ENCODE measurements around the gene WWOX. TPM values are rescaled to one million over a fixed set of nuclear protein-coding genes. Genes with fewer than 3 reads are reported as not detected.

Gene WWOX
- total RNA-seq, 1 experiment from 2014 or later = 15.6 TPM

GRCh38 chr16:78455861-78456260, 356.4 kb downstream of the WWOX start:
- H3K27me3 Mint-ChIP-seq (ENCODE audit: low read depth) = no peaks in the 10 kb centered on the region
- DNase-seq = no peak
- no peak overlapping the region for H3T11ph ChIP-seq (ENCODE audit: low read length)
- no peak overlapping the region for H3K56ac ChIP-seq (ENCODE audit: insufficient read length, low read depth, low read length)
- no peaks in the 10 kb centered on the region for H3K79me1 ChIP-seq (ENCODE audit: insufficient read depth, low read depth, low read length, poor library complexity, severe bottlenecking)
- H3K4me3 Mint-ChIP-seq = no peak overlapping the region
- no peaks in the 10 kb centered on the region for H3K9me3 Mint-ChIP-seq
- no peak overlapping the region for H4K5ac ChIP-seq (ENCODE audit: insufficient read length, low read depth, low read length)
- no peaks in the 10 kb centered on the region for H3K79me2 ChIP-seq (ENCODE audit: insufficient read depth, low read length)
- no peak overlapping the region for H3K14ac ChIP-seq (ENCODE audit: insufficient read depth, low read length)
- peak overlapping the region in 1 of 3 experiments; percentile 80; a peak in 3 of 7 replicates for H3K27ac Mint-ChIP-seq
- H3K36me3 Mint-ChIP-seq (ENCODE audit: insufficient read depth in 1 of 3, low read depth in 3 of 3) = no peaks in the 10 kb centered on the region
- H3K27me3 ChIP-seq (ENCODE audit: insufficient read depth, low read length) = no peaks in the 10 kb centered on the region
- H2AK5ac ChIP-seq (ENCODE audit: insufficient read length, low read length) = no peak overlapping the region
- no CpG with 5 or more reads among the region's 4 CpGs for WGBS (ENCODE audit: extremely low coverage, insufficient read length, low lambda C conversion rate)
- no peak overlapping the region for H3K4me2 ChIP-seq (ENCODE audit: insufficient read depth, insufficient read length, low read length)
- H3K4me1 ChIP-seq (ENCODE audit: insufficient read depth, low read length) = no peaks in the 10 kb centered on the region
- no peaks in the 10 kb centered on the region for H3K9me3 ChIP-seq (ENCODE audit: control insufficient read depth, low read depth, low read length)
- no peak overlapping the region for H4K8ac ChIP-seq (replicated peaks; ENCODE audit: insufficient read length, low read depth, low read length)
- H2AFZ ChIP-seq (ENCODE audit: low read length) = no peak overlapping the region
- H3K27ac ChIP-seq (ENCODE audit: insufficient read length, low read depth, low read length) = no peak overlapping the region
- H4K91ac ChIP-seq (ENCODE audit: insufficient read length, low read depth, low read length) = no peak overlapping the region
- H3K18ac ChIP-seq (ENCODE audit: insufficient read length, low read depth, low read length) = no peak overlapping the region
- H2BK12ac ChIP-seq (ENCODE audit: insufficient read length, low read depth, low read length) = no peak overlapping the region
- H2BK5ac ChIP-seq (ENCODE audit: insufficient read length, low read length) = no peak overlapping the region
- peaks cover 9 to 22% of the 10 kb centered on the region in 2 experiments for H3K4me1 Mint-ChIP-seq
- H3K23me2 ChIP-seq (ENCODE audit: insufficient read length, low read depth, low read length, poor library complexity, severe bottlenecking) = no peaks in the 10 kb centered on the region
- H4K20me1 ChIP-seq (ENCODE audit: control insufficient read depth, insufficient read depth, insufficient read length) = no peaks in the 10 kb centered on the region
- H3K4ac ChIP-seq (ENCODE audit: low read depth, low read length) = no peak overlapping the region
- no peak overlapping the region for H2BK20ac ChIP-seq (ENCODE audit: low read depth, low read length, poor library complexity, severe bottlenecking)
- TF ChIP-seq, protein P1, sequence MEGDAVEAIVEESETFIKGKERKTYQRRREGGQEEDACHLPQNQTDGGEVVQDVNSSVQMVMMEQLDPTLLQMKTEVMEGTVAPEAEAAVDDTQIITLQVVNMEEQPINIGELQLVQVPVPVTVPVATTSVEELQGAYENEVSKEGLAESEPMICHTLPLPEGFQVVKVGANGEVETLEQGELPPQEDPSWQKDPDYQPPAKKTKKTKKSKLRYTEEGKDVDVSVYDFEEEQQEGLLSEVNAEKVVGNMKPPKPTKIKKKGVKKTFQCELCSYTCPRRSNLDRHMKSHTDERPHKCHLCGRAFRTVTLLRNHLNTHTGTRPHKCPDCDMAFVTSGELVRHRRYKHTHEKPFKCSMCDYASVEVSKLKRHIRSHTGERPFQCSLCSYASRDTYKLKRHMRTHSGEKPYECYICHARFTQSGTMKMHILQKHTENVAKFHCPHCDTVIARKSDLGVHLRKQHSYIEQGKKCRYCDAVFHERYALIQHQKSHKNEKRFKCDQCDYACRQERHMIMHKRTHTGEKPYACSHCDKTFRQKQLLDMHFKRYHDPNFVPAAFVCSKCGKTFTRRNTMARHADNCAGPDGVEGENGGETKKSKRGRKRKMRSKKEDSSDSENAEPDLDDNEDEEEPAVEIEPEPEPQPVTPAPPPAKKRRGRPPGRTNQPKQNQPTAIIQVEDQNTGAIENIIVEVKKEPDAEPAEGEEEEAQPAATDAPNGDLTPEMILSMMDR (conservative IDR thresholded peaks at IDR 0.05) = no peak
- H2BK15ac ChIP-seq (ENCODE audit: low read depth, low read length) = no peak overlapping the region
- H2BK120ac ChIP-seq (ENCODE audit: low read depth, low read length, poor library complexity, severe bottlenecking) = no peak overlapping the region
- H3K23ac ChIP-seq (ENCODE audit: insufficient read length, low read depth, low read length) = no peak overlapping the region
- no peak overlapping the region for H3K9ac ChIP-seq (ENCODE audit: extremely low read depth, insufficient read length, low read length)
